Stimulated activated CD4-positive, alpha-beta T cell treated with anti-CD3 and anti-CD28 coated beads, Interleukin-2, amount 100 ng/mL, for 48 hours (primary cell): Measurements from ENCODE around the gene KRT85.
A peak's percentile ranks its signal among the peaks of the same experiment; 100 is the strongest.
"Not testable (repeated sequence)": the region's sequence is repeated elsewhere in the genome, so short reads cannot be mapped to it uniquely, and the experiment has no call there.

Experiments
- DNase-seq, 2 donors: peaks; one replicate each; pipeline ENCODE4 v3.0.0-alpha.2; 2020

The KRT85 gene

GRCh38 chr12:52347016-52347415 is 20.3 kb downstream of the KRT85 start:
- no peak for DNase-seq

- no peak for DNase-seq
Observed at GRCh38 chr12:52346593-52346992, 20.7 kb downstream of the KRT85 start.

GRCh38 chr12:52345041-52345440 is 22.2 kb downstream of the KRT85 start:
- DNase-seq, result not testable (repeated sequence)

GRCh38 chr12:52344111-52344510 is 23.2 kb downstream of the KRT85 start:
- no peak for DNase-seq

GRCh38 chr12:52343550-52343949 is 23.7 kb downstream of the KRT85 start:
- DNase-seq, result no peak

- DNase-seq, result no peak
Observed at GRCh38 chr12:52342781-52343490, 24.3 kb downstream of the KRT85 start.

GRCh38 chr12:52341066-52341580 is 26.2 kb downstream of the KRT85 start:
- DNase-seq, result no peak

- no peak for DNase-seq
Observed at GRCh38 chr12:52338241-52338960, 28.9 kb downstream of the KRT85 start.

- DNase-seq, result no peak
Observed at GRCh38 chr12:52337054-52337453, 30.2 kb downstream of the KRT85 start.

GRCh38 chr12:52336641-52337040 is 30.6 kb downstream of the KRT85 start:
- no peak for DNase-seq

- DNase-seq, result no peak
Observed at GRCh38 chr12:52335598-52336262, 31.6 kb downstream of the KRT85 start.

GRCh38 chr12:52334185-52334584 is 33.1 kb downstream of the KRT85 start:
- DNase-seq, result no peak

- no peak for DNase-seq
Observed at GRCh38 chr12:52333321-52333720, 34.0 kb downstream of the KRT85 start.

GRCh38 chr12:52332381-52332780 is 34.9 kb downstream of the KRT85 start:
- no peak for DNase-seq

- no peak for DNase-seq
Observed at GRCh38 chr12:52331833-52332232, 35.4 kb downstream of the KRT85 start.

GRCh38 chr12:52331039-52331438 is 36.2 kb downstream of the KRT85 start:
- no peak for DNase-seq

GRCh38 chr12:52327830-52328500 is 39.3 kb downstream of the KRT85 start:
- DNase-seq, result no peak

- DNase-seq, result peak; percentile 54 to 70
Observed at GRCh38 chr12:52327052-52327829, 40.0 kb downstream of the KRT85 start.

GRCh38 chr12:52324153-52324444 is 43.2 kb downstream of the KRT85 start:
- DNase-seq, result no peak

GRCh38 chr12:52323416-52324152 is 43.7 kb downstream of the KRT85 start:
- no peak for DNase-seq

- no peak for DNase-seq
Observed at GRCh38 chr12:52323001-52323400, 44.3 kb downstream of the KRT85 start.

GRCh38 chr12:52322069-52322468 is 45.2 kb downstream of the KRT85 start:
- no peak for DNase-seq
